ENCODE results near the gene ZNF20.
A peak's percentile ranks its signal among the peaks of the same experiment; 100 is the strongest.

Gene ZNF20
- total RNA-seq, result 1.7 reads per million

- peak; percentile 80 for DNase-seq
Observed at GRCh38 chr19:12139885-12140544, at the start of gene ZNF20. ZNF20 (minus strand) TSS chr19:12140350; CDS start chr19:12140182, 168 bp downstream.

GRCh38 chr19:12187625-12188024 lies 47.5 kb upstream of the ZNF20 start:
- no peak for DNase-seq

- DNase-seq, result no peak
Observed at GRCh38 chr19:12180377-12180776, 40.2 kb upstream of the ZNF20 start.

- DNase-seq, result no peak
Observed at GRCh38 chr19:12166626-12167025, 26.5 kb upstream of the ZNF20 start.

GRCh38 chr19:12163826-12164225 lies 23.7 kb upstream of the ZNF20 start:
- no peak for DNase-seq

GRCh38 chr19:12162882-12163806 lies 23.0 kb upstream of the ZNF20 start, which contains the start of gene ZNF136:
ZNF136 (plus strand) TSS chr19:12163096; CDS start chr19:12163204, 108 bp downstream.
- peak; percentile 93 for DNase-seq

GRCh38 chr19:12162513-12162881 lies 22.3 kb upstream of the ZNF20 start:
- no peak for DNase-seq

- no peak for DNase-seq
Observed at GRCh38 chr19:12159773-12160414, 19.7 kb upstream of the ZNF20 start.

GRCh38 chr19:12156223-12157058 lies 16.3 kb upstream of the ZNF20 start, which contains the start of gene ZNF625:
ZNF625 (minus strand) TSS chr19:12156734; CDS start chr19:12156558, 176 bp downstream.
- DNase-seq, result no peak

GRCh38 chr19:12155324-12155860 lies 15.2 kb upstream of the ZNF20 start:
- no peak for DNase-seq

- no peak for DNase-seq
Observed at GRCh38 chr19:12145348-12145747, 5.2 kb upstream of the ZNF20 start.

GRCh38 chr19:12141405-12141736 lies 1.2 kb upstream of the ZNF20 start:
- DNase-seq, result no peak

- peak; percentile 85 for DNase-seq
Observed at GRCh38 chr19:12140545-12141404, 625 bp upstream of the ZNF20 start.

GRCh38 chr19:12139269-12139668 lies 881 bp downstream of the ZNF20 start:
- no peak for DNase-seq

- DNase-seq, result no peak
Observed at GRCh38 chr19:12137221-12137940, 2.8 kb downstream of the ZNF20 start.

- no peak for DNase-seq
Observed at GRCh38 chr19:12133069-12133468, 7.1 kb downstream of the ZNF20 start.

- DNase-seq, result no peak
Observed at GRCh38 chr19:12126707-12127106, 13.4 kb downstream of the ZNF20 start.

- DNase-seq, result no peak
Observed at GRCh38 chr19:12117201-12117970, 22.8 kb downstream of the ZNF20 start.

- no peak for DNase-seq
Observed at GRCh38 chr19:12113121-12113520, 27.0 kb downstream of the ZNF20 start.

GRCh38 chr19:12112701-12113100 lies 27.4 kb downstream of the ZNF20 start:
- DNase-seq, result no peak
